Activated CD8-positive, alpha-beta memory T cell treated with anti-CD3 and anti-CD28 coated beads for 1 hour (primary cell): ENCODE results near the gene EPS8L1.
A peak's percentile ranks its signal among the peaks of the same experiment; 100 is the strongest.

Experiments used
- DNase-seq, 2 donors: peaks; one replicate each; pipeline ENCODE4 v3.0.0-alpha.2; 2020; ENCODE audit warnings: low read depth in 1 of 2; ENCODE audit errors: extremely low read depth in 1 of 2

Gene EPS8L1

GRCh38 chr19:55079400-55080038 is 3.9 kb downstream of the EPS8L1 start:
- no peak for DNase-seq

GRCh38 chr19:55080121-55080967 is 4.7 kb downstream of the EPS8L1 start:
- DNase-seq, result peak in 1 of 2 donors; percentile 33

GRCh38 chr19:55080968-55081769 is 5.5 kb downstream of the EPS8L1 start:
- peak; percentile 57 to 79 for DNase-seq

- no peak for DNase-seq
These were observed 6.0 kb downstream of the EPS8L1 start for GRCh38 chr19:55081770-55082019.

GRCh38 chr19:55082020-55082851 is 6.6 kb downstream of the EPS8L1 start:
- peak in 1 of 2 donors; percentile 15 for DNase-seq

- no peak for DNase-seq
These were observed 7.6 kb downstream of the EPS8L1 start for GRCh38 chr19:55083004-55083850.

- no peak for DNase-seq
These were observed 8.7 kb downstream of the EPS8L1 start for GRCh38 chr19:55084416-55084815.

GRCh38 chr19:55085923-55086715 is 10.4 kb downstream of the EPS8L1 start:
- DNase-seq, result no peak

GRCh38 chr19:55086730-55087541 is 11.3 kb downstream of the EPS8L1 start:
- DNase-seq, result peak in 1 of 2 donors; percentile 31

GRCh38 chr19:55087542-55087901 is 11.9 kb downstream of the EPS8L1 start:
- DNase-seq, result no peak

- DNase-seq, result no peak
These were observed 12.4 kb downstream of the EPS8L1 start for GRCh38 chr19:55088021-55088451.

- DNase-seq, result peak; percentile 34 to 69
These were observed 13.1 kb downstream of the EPS8L1 start for GRCh38 chr19:55088543-55089341.

- no peak for DNase-seq
These were observed 13.8 kb downstream of the EPS8L1 start for GRCh38 chr19:55089342-55089944.

GRCh38 chr19:55090564-55090963 is 14.9 kb downstream of the EPS8L1 start:
- DNase-seq, result no peak

- DNase-seq, result no peak
These were observed 15.6 kb downstream of the EPS8L1 start for GRCh38 chr19:55091126-55091910.

GRCh38 chr19:55091955-55092354 is 16.3 kb downstream of the EPS8L1 start:
- DNase-seq, result no peak
